HG02870 (cell line): ENCODE results near the gene CDKN1B.

Source experiments
- ATAC-seq: cut with Tn5 transposase; IDR thresholded peaks from one replicate; pipeline ENCODE4 v1.9.1; 2021; ENCODE audit warnings: mild to moderate bottlenecking, moderate library complexity; ENCODE audit not compliant: unreplicated experiment

The CDKN1B gene

DNA sequence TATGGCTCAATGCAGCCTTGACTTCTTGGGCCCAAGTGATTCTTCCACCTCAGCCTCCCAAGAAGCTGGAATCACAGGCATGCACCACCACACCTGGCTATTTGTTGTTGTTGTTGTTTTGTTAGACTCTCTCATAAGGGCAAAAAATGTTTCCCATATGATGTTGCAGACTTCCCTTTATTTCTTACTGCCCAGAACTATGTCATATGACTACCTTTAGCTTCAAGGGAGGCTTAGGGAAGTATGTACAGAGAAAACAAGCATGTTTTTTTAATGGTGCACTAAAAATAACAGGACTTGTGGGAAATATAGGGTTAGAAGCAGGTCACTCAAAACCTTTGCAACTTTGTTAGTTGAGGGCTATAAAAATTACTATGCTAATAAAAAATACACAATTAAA lies 16.9 kb upstream of the CDKN1B start:
- ATAC-seq = no peak

DNA sequence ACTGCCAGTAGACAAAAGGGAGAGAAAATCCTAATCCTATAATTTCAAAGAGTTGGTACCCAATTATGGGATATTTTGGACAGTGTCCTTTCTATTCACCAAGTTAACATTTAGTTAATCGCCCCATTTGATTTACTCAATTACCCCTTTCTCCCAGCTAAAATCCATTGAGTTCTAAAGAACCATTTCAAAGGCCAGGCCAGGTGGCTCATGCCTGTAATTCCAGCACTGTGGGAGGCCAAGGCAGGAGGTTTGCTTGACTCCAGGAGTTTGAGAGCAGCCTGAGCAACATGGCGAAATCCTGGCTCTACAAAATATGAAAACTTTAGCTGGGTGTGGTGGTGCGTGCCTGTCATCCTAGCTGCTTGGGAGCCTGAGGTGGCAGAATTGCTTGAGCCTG lies 15.7 kb upstream of the CDKN1B start:
- ATAC-seq = no peak

DNA sequence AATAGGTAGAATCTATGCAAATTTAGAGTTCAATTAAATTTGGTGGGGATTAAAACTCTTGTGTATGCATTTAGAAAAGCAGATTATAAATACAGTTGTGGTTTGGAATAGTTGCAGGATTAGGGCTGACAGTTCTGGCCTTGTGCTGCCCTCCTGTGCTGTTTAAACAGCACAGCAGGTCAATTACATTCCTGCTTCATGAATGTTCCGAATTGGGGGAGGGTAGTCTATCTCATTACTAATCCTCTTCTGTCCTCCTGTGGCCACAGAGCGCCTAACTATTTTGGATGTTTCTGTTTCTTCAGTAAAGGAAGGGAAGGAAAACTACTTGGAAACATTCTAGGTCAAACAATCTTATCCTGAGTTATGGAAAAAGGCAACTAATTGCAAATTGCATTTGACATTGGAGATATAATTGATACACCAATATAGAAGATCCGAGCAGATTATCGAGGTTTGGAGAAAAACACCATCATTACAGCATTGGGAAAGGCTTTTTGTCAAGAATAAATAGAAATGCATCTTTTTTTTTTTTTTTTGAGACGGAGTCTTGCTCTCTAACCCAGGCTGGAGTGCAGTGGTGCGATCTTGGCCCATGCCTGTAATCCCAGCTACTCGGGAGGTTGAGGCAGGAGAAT lies 12.5 kb upstream of the CDKN1B start:
- peak; percentile 79 for ATAC-seq

DNA sequence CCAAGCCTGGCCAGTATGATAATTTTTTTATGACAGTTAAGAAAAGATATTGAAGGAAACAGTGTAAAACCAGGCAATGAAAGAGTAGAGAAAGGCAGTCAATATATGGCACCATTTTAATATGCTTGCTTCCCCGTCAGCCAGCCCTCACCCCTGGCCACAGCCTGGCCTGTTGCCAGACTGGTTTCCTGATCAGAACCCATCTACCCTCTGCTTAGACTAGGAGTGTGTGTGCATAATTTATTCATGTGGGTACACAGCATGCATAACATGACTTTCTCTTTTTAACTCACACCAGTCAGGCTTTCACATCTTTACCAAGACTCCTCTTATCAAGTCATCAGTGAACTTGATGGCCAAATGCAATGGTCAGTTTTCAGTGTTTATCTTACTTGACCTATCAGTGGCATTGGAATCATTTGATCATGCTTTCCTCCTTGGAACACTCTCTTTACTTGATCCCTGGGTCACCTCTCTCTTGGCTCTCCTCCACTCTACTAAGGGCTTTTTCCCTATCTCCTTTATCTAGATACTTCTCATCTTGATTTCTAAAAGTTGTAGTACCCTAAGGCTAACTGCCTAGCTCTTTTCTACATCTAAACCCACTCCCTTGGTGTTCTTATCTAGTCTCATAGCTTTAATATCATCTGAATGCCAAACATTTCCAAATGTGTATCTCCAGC lies 11.2 kb upstream of the CDKN1B start:
- ATAC-seq = no peak

DNA sequence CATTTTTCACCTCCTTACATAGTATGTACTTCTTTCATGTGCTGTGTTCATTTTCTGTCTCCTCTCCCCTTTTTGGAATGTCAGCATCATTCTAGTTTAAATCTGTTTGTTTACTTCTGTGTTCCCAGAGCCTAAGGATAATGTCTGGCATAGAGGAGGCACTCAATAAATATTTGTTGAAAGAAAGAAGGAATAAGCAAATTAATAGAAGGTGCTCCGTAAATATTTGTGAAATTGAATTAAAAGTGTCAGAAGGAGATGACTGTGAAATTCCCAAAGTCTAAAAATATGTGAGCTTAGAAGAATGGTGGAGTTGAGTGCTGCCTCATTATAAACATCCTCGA lies 3.3 kb upstream of the CDKN1B start:
- no peak for ATAC-seq

DNA sequence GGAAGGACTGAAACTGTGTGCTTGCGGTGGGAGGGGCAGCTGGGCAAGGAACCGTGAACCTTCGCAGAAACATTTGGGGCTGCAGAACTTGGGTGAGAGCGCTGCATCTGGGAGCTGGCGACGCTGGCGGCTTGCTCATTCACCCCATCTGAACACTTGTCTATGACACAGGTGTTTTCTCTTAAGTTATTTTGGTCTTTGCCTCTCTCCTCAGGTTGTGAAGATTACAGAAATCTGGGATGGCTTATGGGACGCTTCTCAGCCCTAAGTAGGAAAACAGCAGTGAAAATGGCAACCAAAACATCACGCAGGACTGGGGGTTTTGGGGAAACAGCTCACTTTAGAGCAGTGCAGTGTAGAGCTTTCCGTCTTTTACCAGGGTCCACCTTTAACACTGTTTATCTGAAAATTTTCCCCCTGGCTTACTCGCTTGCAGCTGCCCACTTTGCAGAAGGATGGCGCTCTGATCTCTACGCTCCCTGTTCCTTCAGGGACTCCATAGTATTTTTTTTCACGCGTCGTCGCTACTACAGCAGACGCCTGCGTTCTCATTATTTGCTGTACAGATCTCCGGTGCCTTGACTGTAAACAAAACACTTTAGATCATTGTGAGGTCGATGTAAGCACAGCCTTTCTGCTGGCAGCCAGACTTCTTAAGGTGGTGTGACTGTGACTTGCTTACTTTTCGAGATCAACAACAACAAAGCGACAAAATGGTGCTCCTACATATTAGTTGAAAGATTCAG lies 2.7 kb upstream of the CDKN1B start:
- no peak for ATAC-seq

DNA sequence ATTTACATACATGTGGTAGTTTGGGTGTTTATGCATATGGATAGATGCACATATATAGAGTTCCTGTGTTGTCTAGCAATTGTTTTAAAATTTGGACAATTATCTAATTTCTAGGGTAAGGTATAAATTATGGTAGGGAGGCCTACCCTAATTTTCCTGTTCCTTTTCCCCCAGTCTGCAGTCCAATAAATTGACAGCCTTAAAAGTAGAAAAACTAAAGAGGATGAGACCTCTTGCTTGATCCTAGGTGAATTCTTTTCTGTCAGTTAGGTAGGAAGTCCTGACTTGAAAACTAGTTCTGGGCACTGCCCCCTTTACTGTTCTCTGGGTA lies 2.1 kb upstream of the CDKN1B start:
- no peak for ATAC-seq

DNA sequence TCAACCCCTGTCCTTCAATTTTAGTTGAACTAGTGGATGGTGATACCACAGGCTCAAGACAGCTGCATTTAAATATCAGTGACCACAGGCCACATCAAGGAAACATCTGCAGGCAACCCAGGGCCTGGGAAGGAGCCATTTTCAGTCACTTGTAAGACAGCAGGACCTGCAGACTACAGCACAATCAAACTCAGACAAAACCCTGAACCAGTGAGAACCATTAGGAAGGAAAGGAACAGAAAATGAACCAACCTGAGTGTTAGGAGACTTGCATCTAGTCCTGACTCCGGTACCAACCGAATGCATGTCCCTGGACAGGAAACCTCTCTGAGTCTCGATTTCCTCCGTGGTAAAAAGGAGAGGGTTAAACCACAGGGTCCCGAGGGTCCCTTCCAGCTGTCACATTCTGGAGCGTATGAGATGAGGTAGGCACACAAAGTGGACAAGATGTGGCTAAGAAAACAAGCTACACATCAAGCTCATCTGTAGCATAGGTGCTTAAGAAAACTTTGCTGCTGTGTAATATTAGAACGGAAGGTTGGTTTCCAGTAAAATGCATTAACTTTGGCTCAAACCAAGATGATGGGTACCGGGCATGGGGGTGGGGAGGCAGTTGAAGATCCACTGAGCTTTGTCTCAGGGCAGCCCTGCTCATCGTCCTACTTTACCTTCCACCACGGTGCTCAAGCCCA lies 1.6 kb upstream of the CDKN1B start:
- ATAC-seq = no peak

DNA sequence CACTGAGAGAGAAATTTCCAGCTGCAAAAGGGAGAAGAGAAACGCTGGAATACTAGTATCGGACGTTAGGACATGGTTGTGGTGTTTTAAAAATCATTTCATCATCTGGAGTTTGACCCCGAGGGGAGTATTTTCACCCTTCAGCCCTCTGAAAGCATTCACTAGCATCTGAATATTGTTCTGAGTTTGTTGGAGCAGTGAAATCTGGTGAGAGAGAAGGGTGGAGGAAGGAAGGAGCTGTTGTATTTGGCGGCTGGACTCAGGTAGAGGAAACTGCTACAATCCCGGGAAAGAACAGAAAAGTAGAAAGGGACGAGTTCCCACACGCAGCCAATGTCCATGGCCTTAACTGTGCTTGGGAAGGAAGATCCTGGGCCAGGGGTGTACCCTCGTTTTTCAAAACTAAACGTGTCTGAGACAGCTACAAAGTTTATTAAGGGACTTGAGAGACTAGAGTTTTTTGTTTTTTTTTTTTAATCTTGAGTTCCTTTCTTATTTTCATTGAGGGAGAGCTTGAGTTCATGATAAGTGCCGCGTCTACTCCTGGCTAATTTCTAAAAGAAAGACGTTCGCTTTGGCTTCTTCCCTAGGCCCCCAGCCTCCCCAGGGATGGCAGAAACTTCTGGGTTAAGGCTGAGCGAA lies 896 bp upstream of the CDKN1B start:
- ATAC-seq = no peak

DNA sequence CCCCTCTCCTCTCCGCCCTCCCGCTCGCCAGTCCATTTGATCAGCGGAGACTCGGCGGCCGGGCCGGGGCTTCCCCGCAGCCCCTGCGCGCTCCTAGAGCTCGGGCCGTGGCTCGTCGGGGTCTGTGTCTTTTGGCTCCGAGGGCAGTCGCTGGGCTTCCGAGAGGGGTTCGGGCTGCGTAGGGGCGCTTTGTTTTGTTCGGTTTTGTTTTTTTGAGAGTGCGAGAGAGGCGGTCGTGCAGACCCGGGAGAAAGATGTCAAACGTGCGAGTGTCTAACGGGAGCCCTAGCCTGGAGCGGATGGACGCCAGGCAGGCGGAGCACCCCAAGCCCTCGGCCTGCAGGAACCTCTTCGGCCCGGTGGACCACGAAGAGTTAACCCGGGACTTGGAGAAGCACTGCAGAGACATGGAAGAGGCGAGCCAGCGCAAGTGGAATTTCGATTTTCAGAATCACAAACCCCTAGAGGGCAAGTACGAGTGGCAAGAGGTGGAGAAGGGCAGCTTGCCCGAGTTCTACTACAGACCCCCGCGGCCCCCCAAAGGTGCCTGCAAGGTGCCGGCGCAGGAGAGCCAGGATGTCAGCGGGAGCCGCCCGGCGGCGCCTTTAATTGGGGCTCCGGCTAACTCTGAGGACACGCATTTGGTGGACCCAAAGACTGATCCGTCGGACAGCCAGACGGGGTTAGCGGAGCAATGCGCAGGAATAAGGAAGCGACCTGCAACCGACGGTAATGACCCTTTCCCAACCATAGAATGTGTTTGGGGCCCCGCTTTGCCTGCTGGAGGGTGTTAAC lies 615 bp downstream of the CDKN1B start:
- peak; percentile 4 for ATAC-seq

DNA sequence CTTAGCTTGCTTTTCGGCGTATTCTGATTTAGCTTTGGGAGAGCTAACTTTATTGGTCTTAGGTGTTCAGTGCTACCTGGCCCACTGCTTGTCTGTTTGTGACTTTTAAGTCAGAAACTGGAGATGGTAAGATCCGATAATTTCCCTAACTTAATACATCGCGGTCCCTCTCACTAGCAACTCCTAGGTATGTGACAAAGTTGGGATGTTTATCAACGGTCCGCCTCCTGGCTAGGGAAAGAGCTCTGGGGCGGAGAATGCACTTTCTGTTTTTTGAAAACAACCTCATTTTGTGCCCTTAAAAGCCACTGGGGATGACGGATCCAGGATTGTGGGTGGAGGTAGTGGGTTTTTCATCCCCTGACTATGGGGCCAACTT lies 1.2 kb downstream of the CDKN1B start:
- ATAC-seq = no peak

DNA sequence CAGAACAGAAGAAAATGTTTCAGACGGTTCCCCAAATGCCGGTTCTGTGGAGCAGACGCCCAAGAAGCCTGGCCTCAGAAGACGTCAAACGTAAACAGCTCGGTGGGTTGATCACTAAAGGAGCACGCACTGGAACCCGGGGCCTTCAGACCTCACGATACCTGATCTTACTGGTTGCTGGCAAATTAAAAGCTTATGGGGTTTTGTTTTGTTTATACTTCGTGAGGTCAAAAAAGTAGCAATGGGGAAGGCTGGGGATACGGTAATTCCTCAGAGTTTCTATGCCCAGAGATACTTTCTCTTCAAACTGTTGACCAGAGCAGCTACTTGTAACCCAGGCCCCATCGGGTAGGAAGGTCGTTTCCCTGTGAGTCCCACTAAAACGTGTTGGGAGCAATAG lies 1.7 kb downstream of the CDKN1B start:
- no peak for ATAC-seq

DNA sequence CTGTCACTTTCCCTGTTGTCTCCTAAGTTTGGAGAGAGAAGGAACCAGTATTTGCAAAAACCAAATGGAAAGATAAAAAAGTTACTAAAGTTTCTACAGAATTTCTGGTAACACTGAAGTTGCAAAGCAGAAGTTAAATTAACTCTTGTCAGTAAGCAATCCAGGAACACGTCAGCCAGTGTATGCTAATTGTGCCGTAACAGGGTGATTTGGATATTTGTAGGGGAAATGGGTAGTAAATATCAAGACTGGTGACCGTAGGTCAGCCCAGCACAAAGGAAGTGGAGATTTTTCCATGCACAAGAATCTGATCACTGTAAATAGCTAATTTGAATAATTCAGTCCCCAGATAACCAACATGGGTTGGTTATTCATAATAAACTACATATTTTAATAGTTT lies 2.3 kb downstream of the CDKN1B start:
- ATAC-seq = no peak

DNA sequence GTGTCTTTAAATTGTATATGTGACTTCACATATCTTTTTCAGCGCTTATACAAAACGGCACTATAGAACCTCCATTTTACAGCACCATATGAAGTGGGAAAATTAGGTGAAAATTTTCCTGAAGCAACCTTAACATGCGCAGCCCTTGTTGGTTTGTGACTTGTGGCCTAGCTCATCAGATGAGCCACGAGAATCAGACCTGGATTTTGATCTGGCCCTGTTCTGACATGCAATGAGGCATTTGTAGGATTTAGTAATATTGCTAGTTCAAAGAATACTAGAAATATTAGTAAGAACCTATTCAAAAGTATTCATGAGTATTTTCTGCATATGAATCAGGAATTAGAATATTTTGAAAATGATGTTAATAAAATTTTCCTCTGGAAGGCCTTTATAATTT lies 2.9 kb downstream of the CDKN1B start:
- ATAC-seq = no peak

DNA sequence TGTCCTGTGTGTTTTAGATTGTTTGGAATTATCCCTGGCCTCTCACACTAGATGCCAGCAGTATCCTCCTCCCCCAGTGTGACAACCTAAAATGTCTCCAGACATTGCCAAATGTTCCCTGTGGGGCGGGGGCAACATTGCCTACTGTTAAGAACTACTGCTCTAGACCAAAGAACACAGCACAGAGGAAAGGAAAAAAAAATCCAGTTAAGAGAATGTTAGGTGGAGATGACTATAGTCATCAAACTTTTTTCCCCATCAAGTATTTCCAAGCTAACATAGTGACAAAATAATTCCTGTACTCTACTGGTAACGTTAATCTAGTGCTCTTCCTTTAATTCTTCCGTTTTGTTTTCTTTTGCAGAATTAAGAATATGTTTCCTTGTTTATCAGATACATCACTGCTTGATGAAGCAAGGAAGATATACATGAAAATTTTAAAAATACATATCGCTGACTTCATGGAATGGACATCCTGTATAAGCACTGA lies 3.5 kb downstream of the CDKN1B start:
- no peak for ATAC-seq

DNA sequence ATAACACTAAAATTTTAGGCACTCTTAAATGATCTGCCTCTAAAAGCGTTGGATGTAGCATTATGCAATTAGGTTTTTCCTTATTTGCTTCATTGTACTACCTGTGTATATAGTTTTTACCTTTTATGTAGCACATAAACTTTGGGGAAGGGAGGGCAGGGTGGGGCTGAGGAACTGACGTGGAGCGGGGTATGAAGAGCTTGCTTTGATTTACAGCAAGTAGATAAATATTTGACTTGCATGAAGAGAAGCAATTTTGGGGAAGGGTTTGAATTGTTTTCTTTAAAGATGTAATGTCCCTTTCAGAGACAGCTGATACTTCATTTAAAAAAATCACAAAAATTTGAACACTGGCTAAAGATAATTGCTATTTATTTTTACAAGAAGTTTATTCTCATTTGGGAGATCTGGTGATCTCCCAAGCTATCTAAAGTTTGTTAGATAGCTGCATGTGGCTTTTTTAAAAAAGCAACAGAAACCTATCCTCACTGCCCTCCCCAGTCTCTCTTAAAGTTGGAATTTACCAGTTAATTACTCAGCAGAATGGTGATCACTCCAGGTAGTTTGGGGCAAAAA lies 4.1 kb downstream of the CDKN1B start:
- no peak for ATAC-seq

DNA sequence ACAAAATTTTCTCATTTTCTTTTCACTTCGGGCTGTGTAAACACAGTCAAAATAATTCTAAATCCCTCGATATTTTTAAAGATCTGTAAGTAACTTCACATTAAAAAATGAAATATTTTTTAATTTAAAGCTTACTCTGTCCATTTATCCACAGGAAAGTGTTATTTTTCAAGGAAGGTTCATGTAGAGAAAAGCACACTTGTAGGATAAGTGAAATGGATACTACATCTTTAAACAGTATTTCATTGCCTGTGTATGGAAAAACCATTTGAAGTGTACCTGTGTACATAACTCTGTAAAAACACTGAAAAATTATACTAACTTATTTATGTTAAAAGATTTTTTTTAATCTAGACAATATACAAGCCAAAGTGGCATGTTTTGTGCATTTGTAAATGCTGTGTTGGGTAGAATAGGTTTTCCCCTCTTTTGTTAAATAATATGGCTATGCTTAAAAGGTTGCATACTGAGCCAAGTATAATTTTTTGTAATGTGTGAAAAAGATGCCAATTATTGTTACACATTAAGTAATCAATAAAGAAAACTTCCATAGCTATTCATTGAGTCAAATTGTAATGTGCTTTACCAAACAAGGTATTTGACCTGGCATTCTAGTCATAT lies 4.8 kb downstream of the CDKN1B start:
- no peak for ATAC-seq

DNA sequence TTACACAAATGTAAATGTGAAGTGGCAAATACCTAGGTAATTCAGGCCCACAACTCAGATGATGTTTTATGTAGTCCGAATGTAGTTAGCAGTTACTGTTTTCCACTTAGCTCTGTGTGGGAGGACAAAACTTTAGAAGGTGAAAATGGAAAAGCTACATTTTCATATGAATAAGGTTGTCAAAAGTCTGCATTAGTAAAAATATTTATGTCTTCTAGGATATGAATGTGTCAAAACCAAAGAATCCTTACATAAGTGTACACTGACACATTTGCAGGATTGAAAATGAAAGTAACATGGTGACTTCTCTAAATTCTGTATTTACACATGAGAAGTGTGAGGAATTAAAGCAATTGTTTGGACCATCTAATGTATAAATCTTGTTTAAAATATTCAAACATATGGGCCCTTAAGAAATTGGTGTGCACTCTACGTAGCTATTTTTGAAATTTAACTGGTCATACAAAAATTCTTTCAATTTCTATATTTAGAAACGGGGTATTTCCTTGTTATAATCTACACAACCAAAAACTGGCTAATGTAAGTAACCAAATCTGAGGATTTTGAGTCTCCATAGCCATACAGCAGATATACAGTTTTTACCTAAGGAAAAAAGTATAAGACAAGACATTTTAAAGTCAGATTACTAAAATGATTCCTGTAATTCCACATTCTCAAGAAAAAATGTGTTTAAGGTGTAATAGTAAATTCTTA lies 5.4 kb downstream of the CDKN1B start:
- no peak for ATAC-seq

DNA sequence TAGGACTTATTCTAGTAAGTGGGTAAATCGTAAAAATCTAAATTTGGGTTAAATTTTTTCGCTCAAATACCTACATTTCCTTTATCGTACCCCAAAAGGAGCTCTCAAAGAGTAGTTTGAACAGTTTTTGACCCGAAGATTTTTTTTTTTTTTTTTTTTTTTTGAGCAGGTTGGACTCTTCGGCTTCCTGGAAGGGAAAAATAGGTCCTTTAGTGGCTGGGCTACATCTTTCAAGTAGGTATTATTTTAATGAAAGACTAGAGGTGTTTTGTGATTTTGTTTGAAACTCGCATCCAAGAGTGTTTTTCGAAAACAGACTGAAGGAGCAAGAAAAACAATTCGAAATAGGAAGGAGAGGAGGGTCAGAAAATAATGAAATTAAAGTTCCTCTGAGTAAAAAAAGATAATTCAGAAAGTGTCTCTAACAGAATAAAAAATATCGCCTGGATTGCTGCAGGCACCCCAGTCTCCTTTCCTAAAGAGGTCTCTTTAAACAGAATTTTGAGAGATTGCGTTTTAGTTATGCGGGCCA lies 6.0 kb downstream of the CDKN1B start:
- no peak for ATAC-seq
